Activated T-cell treated with anti-CD3 and anti-CD28 coated beads, Interleukin-2, amount 50 U/mL, for 72 hours (primary cell): ENCODE measurements around the gene HOXD13. TPM values are rescaled to one million over a fixed set of nuclear protein-coding genes. Genes with fewer than 3 reads are reported as not detected.
A peak's percentile ranks its signal among the peaks of the same experiment; 100 is the strongest.

Experiments
- ATAC-seq, 2 donors: fragments of 150-1000 bp; cut with Tn5 transposase; replicated peaks in 1 of 2; 2 replicates each; pipeline ENCODE4 v1.10.0; 2021; ENCODE audit warnings: moderate library complexity in 2 of 2, mild to moderate bottlenecking in 1 of 2
- DNase-seq, 2 donors: peaks; one replicate each; pipeline ENCODE4 v3.0.0; 2021 to 2022; ENCODE audit warnings: mixed read lengths in 1 of 2
- H3K27ac Mint-ChIP-seq: one replicate; pipeline ENCODE4 v1.8.0; 2022; ENCODE audit warnings: mild to moderate bottlenecking, moderate library complexity, mixed read lengths
- H3K27me3 Mint-ChIP-seq: one replicate; pipeline ENCODE4 v1.8.0; 2022; ENCODE audit warnings: low read depth, mixed read lengths
- H3K36me3 Mint-ChIP-seq, 2 donors: one replicate each; pipeline ENCODE4 v1.8.0; 2022; ENCODE audit warnings: mixed read lengths in 2 of 2, mild to moderate bottlenecking in 1 of 2; ENCODE audit not compliant: insufficient read depth in 2 of 2
- H3K4me1 Mint-ChIP-seq: one replicate; pipeline ENCODE4 v1.8.0; 2022; ENCODE audit warnings: low read depth, mixed read lengths
- H3K4me3 Mint-ChIP-seq, 2 donors: one replicate each; pipeline ENCODE4 v1.8.0; 2022; ENCODE audit warnings: mild to moderate bottlenecking in 2 of 2, mixed read lengths in 2 of 2, moderate library complexity in 2 of 2
- H3K9me3 Mint-ChIP-seq, 2 donors: one replicate each; pipeline ENCODE4 v1.8.0; 2022; ENCODE audit warnings: mixed read lengths in 2 of 2
- total RNA-seq, 2 donors: library from RNA; stranded (reverse); gene quantifications; one replicate each; pipeline ENCODE4 v1.2.3, GENCODE V29; 2022

The HOXD13 gene
- total RNA-seq, 2 donors from 2014 or later = not detected

DNA sequence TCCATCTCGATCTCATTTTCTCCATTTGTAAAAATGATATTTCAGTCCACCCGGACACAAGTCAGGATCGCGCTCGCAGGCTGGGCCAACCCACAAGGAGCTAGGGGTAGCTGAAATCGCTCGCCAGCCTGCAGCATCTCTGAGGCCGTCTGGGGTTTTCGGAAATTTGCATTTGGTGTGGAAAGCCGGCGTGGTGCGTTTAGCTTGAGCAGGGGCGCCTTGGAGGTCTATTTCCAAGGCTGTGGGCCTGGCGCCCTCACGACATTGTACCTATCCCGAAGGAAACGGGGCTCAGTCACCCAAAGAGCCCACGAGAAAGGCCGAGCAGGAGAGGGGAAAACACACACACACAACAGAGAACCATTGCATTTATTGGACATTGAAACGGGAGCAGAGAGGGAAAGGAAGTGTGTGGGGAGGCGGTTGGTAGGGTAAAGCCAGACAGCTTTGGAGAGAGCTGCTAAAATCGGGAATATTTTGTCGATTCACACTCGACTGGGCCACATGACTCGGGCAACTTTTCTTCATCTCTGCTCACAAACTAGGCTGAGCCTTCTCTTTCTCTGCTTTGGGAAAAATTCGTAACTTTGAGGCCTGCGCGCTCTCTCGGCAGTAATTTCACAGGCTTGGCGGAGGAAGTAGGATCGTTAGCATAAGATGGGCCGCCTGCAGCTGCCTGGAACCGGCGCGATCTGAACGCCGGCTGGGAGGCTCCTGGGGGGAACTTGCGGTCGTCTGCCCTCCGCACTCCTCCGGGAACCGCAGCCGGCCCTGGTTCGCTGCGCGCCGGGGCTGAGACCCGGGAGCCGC lies 35.9 kb downstream of the HOXD13 start:
- peak overlapping the region; percentile 44 to 65 for H3K4me3 Mint-ChIP-seq
- DNase-seq (no peak), ATAC-seq (no peak)
- H3K27me3 Mint-ChIP-seq = peaks cover 86% of the 10 kb centered on the region
- peak overlapping the region; percentile 74 for H3K27ac Mint-ChIP-seq
- peaks cover 0 to 5% of the 10 kb centered on the region in 2 donors for H3K36me3 Mint-ChIP-seq
- peaks cover 46% of the 10 kb centered on the region for H3K4me1 Mint-ChIP-seq
- no peaks in the 10 kb centered on the region for H3K9me3 Mint-ChIP-seq

GRCh38 chr2:176128982-176129796 lies 36.7 kb downstream of the HOXD13 start, which contains the start of gene HOXD8:
Gene HOXD8, plus strand, starts transcription at chr2:176129705. Its CDS starts 662 bp downstream, at chr2:176130367.
- Mint-ChIP-seq H3K9me3 (no peaks in the 10 kb centered on the region), H3K4me3 (peak within 1 kb of the TSS; percentile 45 to 74), H3K4me1 (peaks cover 46% of the 10 kb centered on the region), H3K27me3 (peaks cover 86% of the 10 kb centered on the region), H3K36me3 (peaks cover 0 to 5% of the 10 kb centered on the region in 2 donors), H3K27ac (peak within 1 kb of the TSS; percentile 74)
- ATAC-seq (peak in 1 of 2 donors; percentile 40), DNase-seq (peak; percentile 35 to 44)

- peak; percentile 16 to 22 for ATAC-seq
- peaks cover 46% of the 10 kb centered on the region for H3K4me1 Mint-ChIP-seq
- no peak overlapping the region for H3K27ac Mint-ChIP-seq
- no peaks in the 10 kb centered on the region for H3K9me3 Mint-ChIP-seq
- DNase-seq = no peak
- peaks cover 0 to 4% of the 10 kb centered on the region in 2 donors for H3K36me3 Mint-ChIP-seq
- peaks cover 86% of the 10 kb centered on the region for H3K27me3 Mint-ChIP-seq
- peak overlapping the region; percentile 45 to 65 for H3K4me3 Mint-ChIP-seq
These were observed 37.3 kb downstream of the HOXD13 start for GRCh38 chr2:176129813-176130146.

DNA sequence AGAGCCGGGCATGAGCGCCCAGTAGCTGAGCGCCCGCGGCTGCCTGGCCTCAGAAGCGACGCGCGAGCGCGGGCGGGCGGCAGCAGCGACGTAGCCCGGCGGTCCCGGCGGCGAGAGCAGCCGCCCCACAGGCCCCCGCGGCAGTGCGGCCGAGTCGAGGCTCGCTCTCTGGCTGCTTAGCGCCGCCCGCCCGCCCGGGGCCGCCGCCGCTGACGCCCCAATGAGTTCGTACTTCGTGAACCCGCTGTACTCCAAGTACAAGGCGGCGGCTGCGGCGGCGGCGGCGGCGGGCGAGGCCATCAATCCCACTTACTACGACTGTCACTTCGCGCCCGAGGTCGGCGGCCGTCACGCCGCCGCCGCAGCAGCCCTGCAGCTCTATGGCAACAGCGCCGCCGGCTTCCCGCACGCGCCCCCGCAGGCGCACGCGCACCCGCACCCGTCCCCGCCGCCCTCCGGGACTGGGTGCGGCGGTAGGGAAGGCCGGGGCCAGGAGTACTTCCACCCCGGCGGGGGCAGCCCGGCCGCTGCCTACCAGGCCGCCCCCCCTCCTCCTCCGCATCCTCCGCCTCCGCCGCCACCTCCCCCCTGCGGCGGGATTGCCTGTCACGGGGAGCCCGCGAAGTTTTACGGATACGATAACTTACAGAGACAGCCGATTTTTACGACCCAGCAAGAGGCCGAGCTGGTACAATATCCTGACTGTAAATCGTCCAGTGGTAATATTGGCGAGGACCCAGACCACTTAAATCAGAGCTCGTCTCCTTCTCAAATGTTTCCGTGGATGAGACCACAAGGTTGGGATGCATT lies 37.8 kb downstream of the HOXD13 start:
- Mint-ChIP-seq H3K9me3 (no peaks in the 10 kb centered on the region), H3K36me3 (peaks cover 0 to 3% of the 10 kb centered on the region in 2 donors), H3K27ac (peak overlapping the region; percentile 93), H3K4me3 (peak overlapping the region; percentile 74 to 84), H3K27me3 (peaks cover 86% of the 10 kb centered on the region), H3K4me1 (peaks cover 49% of the 10 kb centered on the region)
- DNase-seq = peak; percentile 42 to 50
- ATAC-seq = peak; percentile 47 to 50

GRCh38 chr2:176130957-176131847 lies 38.7 kb downstream of the HOXD13 start:
- ATAC-seq = no peak
- Mint-ChIP-seq H3K4me1 (peaks cover 56% of the 10 kb centered on the region), H3K4me3 (peak overlapping the region; percentile 74 to 84), H3K9me3 (no peaks in the 10 kb centered on the region), H3K27me3 (peaks cover 86% of the 10 kb centered on the region), H3K36me3 (peaks cover 1 to 5% of the 10 kb centered on the region in 2 donors), H3K27ac (peak overlapping the region; percentile 93)
- no peak for DNase-seq

DNA sequence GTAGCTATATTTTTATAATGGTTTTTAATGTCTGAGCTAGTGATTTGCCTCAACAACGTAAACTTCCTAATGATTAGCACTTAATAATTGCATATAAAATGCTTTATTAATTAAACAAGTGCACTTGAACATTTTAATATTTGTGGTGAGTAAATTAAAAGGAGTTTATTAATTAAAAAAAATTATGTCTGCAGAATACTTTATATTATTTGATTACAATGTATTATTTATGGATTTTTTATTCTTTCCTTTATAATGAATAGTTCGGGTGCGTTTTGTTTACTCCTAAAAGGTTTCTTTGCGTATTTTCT lies 39.3 kb downstream of the HOXD13 start:
- Mint-ChIP-seq H3K4me3 (peak overlapping the region; percentile 67 to 83), H3K4me1 (peaks cover 55% of the 10 kb centered on the region), H3K36me3 (peaks cover 1 to 5% of the 10 kb centered on the region in 2 donors), H3K27ac (peak overlapping the region; percentile 74), H3K27me3 (peaks cover 83% of the 10 kb centered on the region), H3K9me3 (no peaks in the 10 kb centered on the region)
- no peak for ATAC-seq
- no peak for DNase-seq

- DNase-seq (no peak), ATAC-seq (no peak)
- Mint-ChIP-seq H3K27me3 (peaks cover 83% of the 10 kb centered on the region), H3K36me3 (peaks cover 2 to 5% of the 10 kb centered on the region in 2 donors), H3K27ac (peak overlapping the region; percentile 74), H3K9me3 (no peaks in the 10 kb centered on the region), H3K4me1 (peaks cover 55% of the 10 kb centered on the region), H3K4me3 (peak overlapping the region; percentile 67 to 83)
These were observed 40.0 kb downstream of the HOXD13 start for GRCh38 chr2:176132205-176133171.

DNA sequence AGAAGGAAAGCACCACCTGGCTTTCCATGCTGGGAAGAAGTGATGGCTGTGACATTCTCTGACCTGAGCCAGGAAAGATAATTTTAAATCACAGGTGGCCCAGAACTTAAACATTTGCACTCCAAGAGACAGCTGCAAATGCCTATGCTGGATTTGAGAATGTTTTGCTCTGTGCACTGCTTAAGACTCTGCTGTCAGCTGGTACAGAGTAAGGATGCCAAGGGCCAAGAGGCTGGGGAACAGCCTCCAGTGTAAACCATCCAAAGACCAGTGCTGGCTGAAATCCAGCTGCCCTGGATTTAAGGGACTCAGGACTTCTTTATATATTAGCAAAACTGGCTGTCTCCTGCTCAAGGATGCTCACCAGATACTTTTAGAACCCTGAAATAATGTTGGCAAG lies 40.9 kb downstream of the HOXD13 start:
- Mint-ChIP-seq H3K36me3 (peaks cover 3 to 7% of the 10 kb centered on the region in 2 donors), H3K27me3 (peaks cover 83% of the 10 kb centered on the region), H3K4me3 (no peak overlapping the region), H3K27ac (no peak overlapping the region), H3K9me3 (no peaks in the 10 kb centered on the region), H3K4me1 (peaks cover 54% of the 10 kb centered on the region)
- no peak for ATAC-seq
- no peak for DNase-seq

GRCh38 chr2:176134035-176134434 lies 41.5 kb downstream of the HOXD13 start:
- peaks cover 83% of the 10 kb centered on the region for H3K27me3 Mint-ChIP-seq
- no peak overlapping the region for H3K27ac Mint-ChIP-seq
- peaks cover 54% of the 10 kb centered on the region for H3K4me1 Mint-ChIP-seq
- H3K9me3 Mint-ChIP-seq = no peaks in the 10 kb centered on the region
- peaks cover 6 to 11% of the 10 kb centered on the region in 2 donors for H3K36me3 Mint-ChIP-seq
- H3K4me3 Mint-ChIP-seq = no peak overlapping the region
- DNase-seq (no peak), ATAC-seq (peak in 1 of 2 donors; percentile 34)

DNA sequence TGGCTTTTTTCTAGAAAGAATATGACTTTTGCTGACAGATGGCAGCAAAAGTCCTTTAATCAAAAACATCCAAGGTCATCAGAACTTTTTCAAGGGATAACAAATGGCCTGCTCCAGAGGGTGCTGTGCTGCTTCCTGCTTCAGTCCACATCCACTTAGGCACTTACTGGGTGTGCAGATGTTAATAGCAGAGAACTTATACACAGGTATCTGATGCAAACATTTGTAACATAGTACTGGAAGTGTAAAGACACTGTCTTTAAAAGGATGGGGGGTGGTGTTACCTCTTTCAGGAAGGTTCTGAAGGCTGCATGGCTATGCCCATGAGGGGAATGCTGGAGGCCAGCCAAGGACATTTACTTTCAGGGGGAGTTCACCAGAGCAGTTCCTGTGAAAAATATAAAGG lies 42.5 kb downstream of the HOXD13 start:
- H3K36me3 Mint-ChIP-seq = peaks cover 10 to 15% of the 10 kb centered on the region in 2 donors
- peaks cover 55% of the 10 kb centered on the region for H3K4me1 Mint-ChIP-seq
- no peak overlapping the region for H3K27ac Mint-ChIP-seq

More for the DNA sequence above, 42.5 kb downstream of the HOXD13 start:
- Mint-ChIP-seq H3K4me3 (peak overlapping the region; percentile 39 to 46), H3K27me3 (peaks cover 87% of the 10 kb centered on the region), H3K9me3 (no peaks in the 10 kb centered on the region)
- no peak for DNase-seq
- ATAC-seq = no peak
